HG02884 (cell line): ENCODE measurements around the gene TTC24.
"Not testable (repeated sequence)": the region's sequence is repeated elsewhere in the genome, so short reads cannot be mapped to it uniquely, and the experiment has no call there.

ENCODE experiments used
- ATAC-seq: cut with Tn5 transposase; IDR thresholded peaks from one replicate; pipeline ENCODE4 v1.9.1; 2021; ENCODE audit warnings: mild to moderate bottlenecking, moderate library complexity; ENCODE audit not compliant: unreplicated experiment

Gene TTC24

GRCh38 chr1:156586323-156586722 is 6.8 kb downstream of the TTC24 start:
- ATAC-seq, result no peak

GRCh38 chr1:156586892-156587477 is 7.5 kb downstream of the TTC24 start:
- no peak for ATAC-seq

- ATAC-seq, result not testable (repeated sequence)
Measured at GRCh38 chr1:156587927-156588326, 8.4 kb downstream of the TTC24 start.

- ATAC-seq, result no peak
Measured at GRCh38 chr1:156589546-156589945, 10.0 kb downstream of the TTC24 start.

GRCh38 chr1:156590326-156591180 is 11.0 kb downstream of the TTC24 start:
- ATAC-seq, result no peak

GRCh38 chr1:156591181-156591431 is 11.6 kb downstream of the TTC24 start:
- ATAC-seq, result peak; percentile 17

- peak; percentile 76 for ATAC-seq
Measured at GRCh38 chr1:156591432-156592157, 12.1 kb downstream of the TTC24 start, which contains the start of gene NAXE. NAXE (plus strand) TSS chr1:156591776; CDS start chr1:156591805, 29 bp downstream.

- ATAC-seq, result no peak
Measured at GRCh38 chr1:156592158-156592909, 12.8 kb downstream of the TTC24 start.

GRCh38 chr1:156592910-156593660 is 13.6 kb downstream of the TTC24 start:
- no peak for ATAC-seq

- ATAC-seq, result no peak
Measured at GRCh38 chr1:156593661-156593989, 14.1 kb downstream of the TTC24 start.

- no peak for ATAC-seq
Measured at GRCh38 chr1:156594190-156594589, 14.7 kb downstream of the TTC24 start.

GRCh38 chr1:156595016-156595415 is 15.5 kb downstream of the TTC24 start:
- ATAC-seq, result no peak

- no peak for ATAC-seq
Measured at GRCh38 chr1:156596426-156596825, 16.9 kb downstream of the TTC24 start.

- no peak for ATAC-seq
Measured at GRCh38 chr1:156598125-156598524, 18.6 kb downstream of the TTC24 start.

GRCh38 chr1:156598731-156599432 is 19.4 kb downstream of the TTC24 start:
- ATAC-seq, result no peak

- no peak for ATAC-seq
Measured at GRCh38 chr1:156599811-156600210, 20.3 kb downstream of the TTC24 start.

GRCh38 chr1:156600733-156601121 is 21.2 kb downstream of the TTC24 start:
- ATAC-seq, result no peak

GRCh38 chr1:156601122-156601830 is 21.8 kb downstream of the TTC24 start, which contains the start of gene GPATCH4:
GPATCH4 (minus strand) TSS chr1:156601479.
- ATAC-seq, result no peak

GRCh38 chr1:156601892-156602291 is 22.4 kb downstream of the TTC24 start:
- no peak for ATAC-seq
